GM13976 (cell line): ENCODE results near the gene ADK.
"Not testable (repeated sequence)": the region's sequence is repeated elsewhere in the genome, so short reads cannot be mapped to it uniquely, and the experiment has no call there.

Source experiments
- DNase-seq: peaks from one replicate; pipeline ENCODE4 v3.0.0; 2012; ENCODE audit warnings: low spot score
- CTCF ChIP-seq: IDR thresholded peaks from 2 replicates; pipeline ENCODE4 v1.5.1; 2012; ENCODE audit warnings: borderline replicate concordance, mild to moderate bottlenecking; ENCODE audit not compliant: insufficient read depth; ENCODE audit errors: extremely low read depth, missing control alignments, control extremely low read depth
- in situ Hi-C: fragments of 300-500 bp; cut with MboI; formaldehyde crosslinking; loops from one replicate; pipeline ENCODE4 v1.12.0; 2022; ENCODE audit warnings: low sequenced_read_pairs, mixed read lengths, inconsistent platforms; ENCODE audit not compliant: unreplicated experiment

Gene ADK

GRCh38 chr10:74139981-74140380 lies 11.0 kb upstream of the ADK start:
- no peak for TF ChIP-seq CTCF
- in situ Hi-C loops: loop anchor here (10.0 kb wide), 1 partner anchor 95 kb away; no protein-coding TSS in a partner anchor
- DNase-seq: no peak

- in situ Hi-C loops: no loop called here
- TF ChIP-seq CTCF: no peak
- no peak for DNase-seq
Observed at GRCh38 chr10:74140553-74140952, 10.5 kb upstream of the ADK start.

- in situ Hi-C loops: no loop called here
- DNase-seq: no peak
- no peak for TF ChIP-seq CTCF
Observed at GRCh38 chr10:74145133-74145532, 5.9 kb upstream of the ADK start.

GRCh38 chr10:74146980-74147379 lies 4.0 kb upstream of the ADK start:
- DNase-seq, in situ Hi-C loops: not testable (repeated sequence)

GRCh38 chr10:74150204-74150989 lies 624 bp upstream of the ADK start, which contains the start of gene AP3M1:
AP3M1 (minus strand) TSS chr10:74150828; CDS start chr10:74138379, 12,449 bp downstream.
- TF ChIP-seq CTCF: no peak
- in situ Hi-C loops: no loop called here
- DNase-seq: peak; percentile 88

- no peak for DNase-seq
- TF ChIP-seq CTCF: no peak
- in situ Hi-C loops: no loop called here
Observed at GRCh38 chr10:74151879-74152722, 1.1 kb downstream of the ADK start.

- TF ChIP-seq CTCF: no peak
- DNase-seq: no peak
- in situ Hi-C loops: no loop called here
Observed at GRCh38 chr10:74153123-74153522, 2.1 kb downstream of the ADK start.
